Mammary epithelial cell (primary cell): Measurements from ENCODE around the gene CRACDL.

Experiments used
- CTCF ChIP-seq, 2 donors: IDR thresholded peaks in 1 of 2; conservative IDR thresholded peaks in 1 of 2; 2 replicates each; pipeline ENCODE4 v1.5.1; 2011 to 2012; ENCODE audit warnings: inconsistent platforms in 2 of 2, low read length in 2 of 2, mild to moderate bottlenecking in 2 of 2, control low read depth in 1 of 2, low read depth in 1 of 2; ENCODE audit not compliant: insufficient read depth in 1 of 2; ENCODE audit errors: extremely low read depth in 1 of 2
- EZH2 ChIP-seq: IDR thresholded peaks from 2 replicates; pipeline ENCODE4 v1.6.1; 2012; ENCODE audit warnings: low read length, inconsistent platforms, borderline replicate concordance

- TF ChIP-seq CTCF (conservative IDR thresholded peaks at IDR 0.05 in 1 of 2, IDR thresholded peaks at IDR 0.05 in 1 of 2; ENCODE audit: extremely low read depth in 1 of 2, insufficient read depth in 1 of 2, low read depth in 1 of 2, low read length in 2 of 2) (no peak), EZH2 (no peak)
These were observed 19.0 kb downstream of the CRACDL start for GRCh38 chr2:98917031-98917471.
